ENCODE results near the gene ZDHHC8.

The ZDHHC8 gene

GRCh38 chr22:20142711-20143621, 11.4 kb downstream of the ZDHHC8 start:
- DNase-seq (ENCODE audit: low read depth in 1 of 2, low spot score in 1 of 2), result no peak

GRCh38 chr22:20143883-20144665, 12.5 kb downstream of the ZDHHC8 start:
- no peak for DNase-seq (ENCODE audit: low read depth in 1 of 2, low spot score in 1 of 2)

GRCh38 chr22:20145206-20145831, 13.7 kb downstream of the ZDHHC8 start:
- no peak for DNase-seq (ENCODE audit: low read depth in 1 of 2, low spot score in 1 of 2)

- DNase-seq (ENCODE audit: low read depth in 1 of 2, low spot score in 1 of 2), result no peak
Observed at GRCh38 chr22:20145832-20146223, 14.2 kb downstream of the ZDHHC8 start.

GRCh38 chr22:20146777-20147176, 15.2 kb downstream of the ZDHHC8 start:
- no peak for DNase-seq (ENCODE audit: low read depth in 1 of 2, low spot score in 1 of 2)

- DNase-seq (ENCODE audit: low read depth in 1 of 2, low spot score in 1 of 2), result no peak
Observed at GRCh38 chr22:20147237-20147988, 15.8 kb downstream of the ZDHHC8 start.

- no peak for DNase-seq (ENCODE audit: low read depth in 1 of 2, low spot score in 1 of 2)
Observed at GRCh38 chr22:20148414-20148813, 16.8 kb downstream of the ZDHHC8 start.

- no peak for DNase-seq (ENCODE audit: low read depth in 1 of 2, low spot score in 1 of 2)
Observed at GRCh38 chr22:20149257-20150250, 17.9 kb downstream of the ZDHHC8 start.

- no peak for DNase-seq (ENCODE audit: low read depth in 1 of 2, low spot score in 1 of 2)
Observed at GRCh38 chr22:20150381-20151275, 19.0 kb downstream of the ZDHHC8 start, which contains the start of gene CCDC188. Gene CCDC188 (minus strand): TSS chr22:20151055. CDS start chr22:20150986, 69 bp downstream.

GRCh38 chr22:20151276-20151588, 19.6 kb downstream of the ZDHHC8 start:
- DNase-seq (ENCODE audit: low read depth in 1 of 2, low spot score in 1 of 2), result no peak

- no peak for DNase-seq (ENCODE audit: low read depth in 1 of 2, low spot score in 1 of 2)
Observed at GRCh38 chr22:20152464-20152890, 20.9 kb downstream of the ZDHHC8 start.

- DNase-seq (ENCODE audit: low read depth in 1 of 2, low spot score in 1 of 2), result no peak
Observed at GRCh38 chr22:20153945-20154344, 22.3 kb downstream of the ZDHHC8 start.

- no peak for DNase-seq (ENCODE audit: low read depth in 1 of 2, low spot score in 1 of 2)
Observed at GRCh38 chr22:20154602-20155187, 23.1 kb downstream of the ZDHHC8 start.

GRCh38 chr22:20155330-20156041, 23.9 kb downstream of the ZDHHC8 start:
- DNase-seq (ENCODE audit: low read depth in 1 of 2, low spot score in 1 of 2), result no peak

- no peak for DNase-seq (ENCODE audit: low read depth in 1 of 2, low spot score in 1 of 2)
Observed at GRCh38 chr22:20156042-20156389, 24.4 kb downstream of the ZDHHC8 start.

- DNase-seq (ENCODE audit: low read depth in 1 of 2, low spot score in 1 of 2), result peak; percentile 80 to 89
Observed at GRCh38 chr22:20156611-20157429, 25.2 kb downstream of the ZDHHC8 start.

Measured in activated T-helper 1 cell treated with anti-CD3 and anti-CD28 coated beads, Interleukin-2, amount 50 U/mL, for 16 hours (primary cell).